HG03039 (cell line): ENCODE data around the gene KL.

Experiments
- ATAC-seq: cut with Tn5 transposase; IDR thresholded peaks from one replicate; pipeline ENCODE4 v1.9.1; 2021; ENCODE audit warnings: mild to moderate bottlenecking, moderate library complexity; ENCODE audit not compliant: unreplicated experiment

The KL gene

GRCh38 chr13:33078263-33078662 lies 62.0 kb downstream of the KL start:
- ATAC-seq, result no peak

- ATAC-seq, result no peak
Measured at GRCh38 chr13:33079960-33080359, 63.7 kb downstream of the KL start.

- no peak for ATAC-seq
Measured at GRCh38 chr13:33080972-33081590, 64.9 kb downstream of the KL start.

- ATAC-seq, result no peak
Measured at GRCh38 chr13:33081666-33082065, 65.4 kb downstream of the KL start.

GRCh38 chr13:33083054-33083453 lies 66.8 kb downstream of the KL start:
- no peak for ATAC-seq

GRCh38 chr13:33087091-33087490 lies 70.9 kb downstream of the KL start:
- no peak for ATAC-seq

- no peak for ATAC-seq
Measured at GRCh38 chr13:33087790-33088189, 71.6 kb downstream of the KL start.

GRCh38 chr13:33089311-33089710 lies 73.1 kb downstream of the KL start:
- no peak for ATAC-seq

GRCh38 chr13:33090755-33091414 lies 74.7 kb downstream of the KL start:
- ATAC-seq, result no peak

- no peak for ATAC-seq
Measured at GRCh38 chr13:33091415-33091774, 75.2 kb downstream of the KL start.

- no peak for ATAC-seq
Measured at GRCh38 chr13:33092073-33092987, 76.1 kb downstream of the KL start.

- no peak for ATAC-seq
Measured at GRCh38 chr13:33096886-33097605, 80.8 kb downstream of the KL start.

GRCh38 chr13:33099860-33100259 lies 83.6 kb downstream of the KL start:
- no peak for ATAC-seq

- ATAC-seq, result no peak
Measured at GRCh38 chr13:33100886-33101285, 84.7 kb downstream of the KL start.

- no peak for ATAC-seq
Measured at GRCh38 chr13:33101835-33102234, 85.6 kb downstream of the KL start.

GRCh38 chr13:33103457-33103856 lies 87.2 kb downstream of the KL start:
- ATAC-seq, result no peak

GRCh38 chr13:33105387-33106005 lies 89.3 kb downstream of the KL start:
- no peak for ATAC-seq

GRCh38 chr13:33106656-33107360 lies 90.6 kb downstream of the KL start:
- peak; percentile 35 for ATAC-seq

GRCh38 chr13:33107361-33107760 lies 91.1 kb downstream of the KL start:
- no peak for ATAC-seq

GRCh38 chr13:33108620-33109019 lies 92.4 kb downstream of the KL start:
- no peak for ATAC-seq
